ENCODE data around the gene TMEM63B. TPM values are rescaled to one million over a fixed set of nuclear protein-coding genes. Genes with fewer than 3 reads are reported as not detected.

Gene TMEM63B
- total RNA-seq, result 10 to 100 TPM; 64.6 to 65.2 TPM
- 46.5 TPM for polyA plus RNA-seq (2013, experiment 1 of 2)
- polyA plus RNA-seq (2013, experiment 2 of 2), result 41.4 TPM
- long read RNA-seq, experiment 1, partial matches to known transcripts, result 3 of 6 reads
- long read RNA-seq, experiment 1, other reads (novel, unspliced or antisense), result 3 of 6 reads
- long read RNA-seq, experiment 2, partial matches to known transcripts, result 18 of 74 reads
- long read RNA-seq, experiment 2, other reads (novel, unspliced or antisense), result 56 of 74 reads
- long read RNA-seq, experiment 3, partial matches to known transcripts, result 4 of 11 reads
- long read RNA-seq, experiment 3, other reads (novel, unspliced or antisense), result 6 of 11 reads
- long read RNA-seq, experiment 4, partial matches to known transcripts, result 2 of 2 reads
- long read RNA-seq, experiment 4, other reads (novel, unspliced or antisense), result 0 of 2 reads

GRCh38 chr6:44127186-44128019, at the start of gene TMEM63B, which contains the start of gene MRPL14:
TSS of gene TMEM63B (plus strand) at chr6:44127554. CDS start at chr6:44134585, 7,031 bp downstream.
TSS of gene MRPL14 (minus strand) at chr6:44127452. CDS start at chr6:44116611, 10,841 bp downstream.
- H3K9me3 Mint-ChIP-seq, result no peaks in the 10 kb centered on the region
- WGBS, 2 experiments (ENCODE audit: insufficient coverage in 1 of 2, insufficient read length in 1 of 2), result 0% methylated on average over 4 to 53 of the region's 80 CpGs
- H3K36me3 ChIP-seq (ENCODE audit: control insufficient read depth, insufficient read depth, low read length), result no peaks in the 10 kb centered on the region
- no peak for TF ChIP-seq CTCF (conservative IDR thresholded peaks at IDR 0.05)
- no peaks in the 10 kb centered on the region for H3K27me3 ChIP-seq (ENCODE audit: control insufficient read depth, insufficient read depth, low read length, poor library complexity, severe bottlenecking)
- H3K27ac ChIP-seq (ENCODE audit: low read depth, low read length), result peak within 1 kb of the TSS; percentile 59
- H3K4me3 ChIP-seq (ENCODE audit: low read length), result peak within 1 kb of the TSS; percentile 99
- no peaks in the 10 kb centered on the region for H3K9me3 ChIP-seq (ENCODE audit: control insufficient read depth, low read length)
- peak within 1 kb of the TSS; percentile 54 for H3K9ac ChIP-seq (ENCODE audit: extremely low read depth, low read length, poor library complexity, severe bottlenecking)
- peaks cover 12% of the 10 kb centered on the region for H3K36me3 Mint-ChIP-seq (ENCODE audit: low read depth)
- H3K4me1 ChIP-seq (ENCODE audit: control insufficient read depth, insufficient read depth, low read length), result no peaks in the 10 kb centered on the region
- peaks cover 2% of the 10 kb centered on the region for H3K27me3 Mint-ChIP-seq (ENCODE audit: insufficient read depth)
- peaks cover 46% of the 10 kb centered on the region for H3K4me1 Mint-ChIP-seq
- DNase-seq, result peak; percentile 94
- peak within 1 kb of the TSS; percentile 83 for H3K4me3 Mint-ChIP-seq
- H3K27ac Mint-ChIP-seq, result peak within 1 kb of the TSS; percentile 62

GRCh38 chr6:44078219-44078826, 49.0 kb upstream of the TMEM63B start:
- H3K4me3 ChIP-seq (ENCODE audit: low read length), result no peak overlapping the region
- H3K9ac ChIP-seq (ENCODE audit: extremely low read depth, low read length, poor library complexity, severe bottlenecking), result no peak overlapping the region
- DNase-seq, result no peak
- Mint-ChIP-seq H3K4me1 (peaks cover 11% of the 10 kb centered on the region), H3K27ac (no peak overlapping the region), H3K4me3 (no peak overlapping the region), H3K36me3 (ENCODE audit: low read depth) (no peaks in the 10 kb centered on the region), H3K27me3 (ENCODE audit: insufficient read depth) (no peaks in the 10 kb centered on the region), H3K9me3 (no peaks in the 10 kb centered on the region)
- H3K9me3 ChIP-seq (ENCODE audit: control insufficient read depth, low read length), result no peaks in the 10 kb centered on the region
- H3K36me3 ChIP-seq (ENCODE audit: control insufficient read depth, insufficient read depth, low read length), result no peaks in the 10 kb centered on the region
- 91 to 100% methylated on average over 2 to 6 of the region's 6 CpGs for WGBS, 2 experiments (ENCODE audit: insufficient coverage in 1 of 2, insufficient read length in 1 of 2)
- no peak overlapping the region for H3K27ac ChIP-seq (ENCODE audit: low read depth, low read length)
- no peaks in the 10 kb centered on the region for H3K27me3 ChIP-seq (ENCODE audit: control insufficient read depth, insufficient read depth, low read length, poor library complexity, severe bottlenecking)
- peaks cover 12% of the 10 kb centered on the region for H3K4me1 ChIP-seq (ENCODE audit: control insufficient read depth, insufficient read depth, low read length)
- no peak for TF ChIP-seq CTCF (conservative IDR thresholded peaks at IDR 0.05)

Measured in endodermal cell (in vitro differentiated cells).